NCI-H1417 (cell line): ENCODE measurements around the gene SRSF11.

Experiments
- DNase-seq, 3 experiments: peaks; one replicate each; lab custom pipeline; 2025; lab: John Stamatoyannopoulos, UW

Gene SRSF11

DNA sequence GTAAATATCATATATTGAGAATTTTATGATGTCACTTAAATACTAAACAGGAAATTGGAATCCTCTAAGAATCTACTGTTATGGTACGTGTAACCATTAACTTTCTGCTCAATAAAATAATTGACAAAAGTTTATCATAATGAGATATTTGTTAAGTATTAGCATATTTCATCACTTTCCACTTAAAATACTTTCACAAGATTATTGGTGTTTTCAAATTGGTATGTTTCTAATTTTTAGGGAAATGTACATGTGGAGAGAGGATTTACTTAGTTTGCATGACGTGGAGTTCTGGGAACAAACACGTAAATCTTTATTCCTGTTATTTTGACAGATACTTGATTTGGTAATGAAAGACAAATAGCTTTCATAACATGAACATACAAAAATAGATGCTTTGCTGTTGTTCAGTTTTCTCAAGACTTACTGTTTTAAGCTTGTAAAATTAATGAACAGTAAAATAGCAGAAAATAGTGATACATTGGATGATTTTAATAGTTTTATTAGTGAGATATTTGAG, 1.6 kb downstream of the SRSF11 start:
- DNase-seq: no peak

GRCh38 chr1:70224954-70225353, 3.8 kb downstream of the SRSF11 start:
- DNase-seq: no peak

- DNase-seq: no peak
These were observed 6.3 kb downstream of the SRSF11 start for GRCh38 chr1:70227439-70227838.

DNA sequence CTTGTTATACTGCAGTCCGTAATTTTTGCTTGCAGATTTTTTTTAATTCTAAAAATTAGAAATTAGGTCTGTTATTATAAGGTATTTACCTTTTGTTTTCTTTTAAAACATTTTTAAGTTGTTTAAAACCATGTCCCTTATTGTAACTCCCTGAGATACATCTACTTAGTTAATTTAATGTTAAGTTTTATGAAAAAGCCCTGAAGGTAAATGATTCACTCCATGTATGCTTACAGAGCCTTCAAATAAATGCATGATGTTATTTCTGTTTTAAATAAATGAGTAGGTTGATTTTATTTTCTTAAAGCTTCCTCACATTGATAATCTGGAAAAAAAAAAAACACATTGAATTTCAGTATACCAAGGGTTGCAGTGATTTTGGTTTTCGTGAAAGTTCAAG, 7.5 kb downstream of the SRSF11 start:
- DNase-seq: no peak

DNA sequence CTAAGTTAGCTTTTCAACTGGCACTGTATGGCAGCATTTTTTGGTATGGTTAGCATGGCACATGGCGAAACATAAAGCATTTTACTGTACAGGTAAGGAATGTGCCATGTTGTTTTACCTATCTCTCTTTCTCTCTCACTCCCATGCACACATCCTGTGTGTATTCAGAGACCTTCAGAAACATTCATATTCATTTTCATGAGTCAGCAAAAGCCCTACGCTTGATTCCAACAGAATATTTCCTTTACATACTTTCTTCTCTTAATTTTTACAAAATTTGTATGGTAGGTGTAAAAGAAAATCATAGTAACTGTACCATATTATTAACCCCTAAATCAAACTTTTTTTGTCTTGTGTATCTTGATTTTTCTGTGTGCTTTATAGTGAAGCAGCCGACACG, 10.3 kb downstream of the SRSF11 start:
- DNase-seq: no peak

- DNase-seq: no peak
These were observed 13.6 kb downstream of the SRSF11 start for GRCh38 chr1:70234733-70235132.

DNA sequence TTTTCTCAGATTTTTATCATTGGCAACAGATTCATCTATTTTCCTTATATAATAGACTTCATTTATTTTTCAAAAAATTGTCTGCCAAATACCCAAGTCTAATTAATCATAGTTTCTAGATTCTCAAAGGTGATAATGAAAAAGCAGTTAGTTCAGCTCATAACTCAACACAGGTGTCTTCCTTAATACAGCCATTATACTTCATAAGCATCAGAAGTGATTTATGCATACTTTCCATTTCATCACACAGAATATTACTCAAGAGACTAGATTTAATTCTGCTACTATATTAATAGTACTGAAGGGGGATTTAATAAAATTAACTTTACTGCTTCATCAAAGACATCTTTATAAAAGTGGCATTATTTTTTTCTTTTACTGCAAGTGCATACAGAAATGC, 18.8 kb downstream of the SRSF11 start:
- no peak for DNase-seq

DNA sequence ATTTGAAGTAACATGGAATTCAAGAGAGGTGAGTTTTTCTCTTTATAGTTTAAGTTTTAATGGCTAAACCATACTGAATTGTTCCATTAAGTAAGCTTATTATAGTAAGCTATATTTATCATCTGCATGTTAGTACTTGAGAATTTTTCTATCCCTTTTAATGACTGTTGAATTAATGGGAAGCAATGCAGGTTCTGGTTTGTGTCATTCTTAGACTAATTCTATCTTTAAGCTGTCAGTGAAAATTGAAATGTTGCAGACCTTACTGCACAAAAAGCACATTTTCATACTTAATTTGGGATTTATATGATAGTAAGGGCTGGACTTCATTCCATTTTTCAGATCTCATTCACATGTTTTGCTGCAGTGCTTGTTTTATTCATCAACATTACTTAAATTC, 25.9 kb downstream of the SRSF11 start:
- no peak for DNase-seq

GRCh38 chr1:70247768-70248167, 26.6 kb downstream of the SRSF11 start:
- DNase-seq: no peak

DNA sequence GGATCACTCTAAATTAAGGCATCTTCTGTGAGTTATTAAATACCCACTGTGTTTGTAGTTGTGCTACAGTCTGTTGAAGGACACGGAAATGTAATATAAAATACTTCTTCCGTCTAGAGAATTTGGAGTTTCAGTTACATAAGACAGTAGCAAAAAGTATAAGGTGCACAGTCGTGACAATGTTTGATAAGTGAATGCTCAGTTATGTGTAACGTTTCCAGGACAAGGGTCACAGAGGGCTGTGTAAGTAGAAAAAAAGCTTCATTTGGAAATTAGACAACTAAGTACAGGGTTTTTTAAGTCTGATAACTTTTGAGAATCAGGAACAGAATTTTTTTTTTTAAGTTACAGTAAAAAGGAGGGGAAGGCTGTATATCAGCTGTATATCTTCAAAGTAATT, 27.5 kb downstream of the SRSF11 start:
- no peak for DNase-seq

- no peak for DNase-seq
These were observed 35.5 kb downstream of the SRSF11 start for GRCh38 chr1:70256664-70257063.

DNA sequence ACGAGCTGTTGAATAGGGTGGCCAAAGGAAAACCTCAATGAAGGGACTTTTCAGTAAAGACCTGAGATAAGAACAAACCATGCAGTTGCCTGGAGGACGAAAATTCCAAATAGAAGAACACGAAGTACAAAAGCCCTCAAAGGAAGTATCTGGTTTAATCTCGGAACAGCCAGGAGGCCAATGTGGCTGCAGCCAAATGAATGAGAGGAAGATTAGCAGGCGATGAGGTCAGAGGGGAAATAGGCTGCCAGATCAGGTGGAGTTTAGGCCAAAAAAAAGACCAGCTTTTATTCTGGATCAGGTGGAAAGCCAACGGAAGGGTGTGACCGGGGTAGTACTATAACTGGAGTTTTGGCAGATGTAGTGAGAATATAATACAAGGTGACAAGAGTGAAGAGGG, 43.7 kb downstream of the SRSF11 start:
- DNase-seq: no peak

GRCh38 chr1:70265946-70266345, 44.8 kb downstream of the SRSF11 start:
- DNase-seq: no peak

DNA sequence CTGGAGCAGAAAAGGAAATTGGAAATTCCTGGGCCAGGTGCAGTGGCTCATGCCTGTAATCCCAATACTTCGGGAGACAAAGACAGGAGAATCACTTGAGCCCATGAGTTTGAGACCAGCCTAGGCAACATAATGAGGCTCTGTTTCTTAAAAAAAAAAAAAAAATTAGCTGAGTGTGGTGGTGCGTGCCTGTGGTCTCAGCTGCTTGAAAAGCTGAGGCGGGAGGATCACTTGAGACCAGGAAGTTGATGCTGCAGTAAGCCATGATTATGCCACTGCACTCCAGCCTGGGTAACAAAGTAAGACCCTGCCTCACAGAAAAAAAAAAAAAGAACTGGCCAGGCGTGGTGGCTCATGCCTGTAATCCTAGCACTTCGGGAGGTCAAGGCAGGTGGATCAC, 56.7 kb downstream of the SRSF11 start:
- no peak for DNase-seq

DNA sequence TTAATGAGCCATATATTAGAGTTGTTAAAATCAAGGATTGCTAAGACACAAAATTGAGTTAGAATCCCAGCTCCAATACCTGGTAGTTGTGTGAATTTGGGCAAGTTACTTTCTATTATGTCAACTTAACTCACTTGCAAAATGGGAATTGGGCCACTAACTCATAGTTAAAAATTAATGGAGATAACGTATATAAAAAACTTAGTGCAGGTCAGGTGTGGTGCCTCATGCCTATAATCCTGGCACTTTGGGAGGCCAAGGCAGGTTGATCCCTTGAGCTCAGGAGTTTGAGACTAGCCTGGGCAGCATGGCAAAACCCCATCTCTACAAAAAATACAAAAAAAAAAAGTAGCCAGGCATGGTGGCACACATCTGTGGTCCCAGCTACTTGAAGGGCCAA, 57.5 kb downstream of the SRSF11 start:
- DNase-seq: no peak

DNA sequence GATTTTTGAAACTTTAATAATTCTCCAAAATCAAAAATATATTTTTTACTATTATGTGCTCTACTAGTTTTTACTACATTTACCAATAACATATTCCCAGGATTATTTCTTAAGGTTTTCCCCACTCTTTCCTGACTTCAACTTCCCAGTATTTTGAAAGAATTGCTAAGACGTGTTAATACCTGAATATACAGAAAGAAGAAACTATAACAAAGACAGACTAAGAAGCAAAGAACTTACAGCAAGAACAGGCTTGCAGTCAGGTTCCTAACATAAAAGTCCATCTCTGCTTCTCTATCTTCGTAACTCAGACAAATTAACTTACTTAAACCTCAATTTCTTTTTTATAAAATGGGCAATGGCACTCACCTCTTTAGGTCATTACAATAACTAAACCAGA, 63.2 kb downstream of the SRSF11 start:
- DNase-seq: no peak

DNA sequence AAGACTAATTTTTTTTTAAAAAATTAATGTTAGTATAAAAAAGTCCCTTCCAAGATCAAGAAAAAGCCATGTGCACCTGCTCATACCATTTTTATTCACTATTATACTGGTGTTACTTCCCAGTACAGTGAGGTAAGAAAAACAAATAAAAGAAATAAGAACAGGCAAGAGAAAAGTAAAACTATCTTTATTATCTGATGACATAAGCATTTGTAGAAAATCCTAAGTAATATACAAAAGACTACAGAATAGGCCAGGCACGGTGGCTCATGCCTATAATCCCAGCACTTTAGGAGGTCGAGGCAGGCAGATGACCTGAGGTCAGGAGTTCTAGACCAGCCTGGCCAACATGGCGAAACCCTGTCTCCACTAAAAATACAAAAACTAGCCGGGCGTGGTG, 65.3 kb downstream of the SRSF11 start:
- DNase-seq: no peak

- DNase-seq: no peak
These were observed 67.0 kb downstream of the SRSF11 start for GRCh38 chr1:70288166-70288565.

DNA sequence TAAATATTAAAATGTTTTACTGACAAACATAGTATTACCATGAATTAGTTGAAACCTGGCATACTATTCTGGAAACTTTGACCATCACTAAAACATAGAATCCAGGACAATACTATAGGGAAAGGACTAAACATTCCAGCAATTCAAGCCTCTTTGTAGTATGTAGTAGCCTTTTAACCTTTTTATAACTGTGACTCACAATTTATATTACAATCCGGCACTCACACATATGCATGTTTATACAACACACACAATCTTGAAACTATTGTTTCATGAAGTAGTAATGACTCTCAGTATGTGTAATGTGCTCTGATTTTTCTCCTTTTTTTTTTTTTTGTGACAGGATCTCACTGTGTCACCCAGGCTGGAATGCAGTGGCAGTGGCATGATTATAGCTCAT, 69.0 kb downstream of the SRSF11 start:
- no peak for DNase-seq

GRCh38 chr1:70293186-70293843, 72.1 kb downstream of the SRSF11 start:
- no peak for DNase-seq

DNA sequence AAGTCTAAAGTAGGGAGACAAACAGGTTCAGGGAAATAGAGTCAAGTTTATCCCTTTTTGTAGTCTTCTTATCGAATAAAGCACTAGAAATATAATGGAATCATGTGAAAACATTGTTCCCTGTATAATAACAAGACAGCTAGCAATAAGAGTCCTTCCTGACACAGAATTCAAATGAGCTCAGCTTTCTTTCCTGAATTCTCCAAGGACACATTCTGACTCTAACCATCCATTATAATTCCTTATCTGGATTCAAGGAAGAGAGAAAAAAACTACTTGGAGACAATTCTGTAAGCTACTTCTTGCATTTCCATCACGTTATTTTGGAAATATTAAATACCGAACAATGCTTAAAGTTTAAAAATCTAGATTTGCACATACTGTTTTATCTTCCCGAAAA, 74.6 kb downstream of the SRSF11 start:
- no peak for DNase-seq

DNA sequence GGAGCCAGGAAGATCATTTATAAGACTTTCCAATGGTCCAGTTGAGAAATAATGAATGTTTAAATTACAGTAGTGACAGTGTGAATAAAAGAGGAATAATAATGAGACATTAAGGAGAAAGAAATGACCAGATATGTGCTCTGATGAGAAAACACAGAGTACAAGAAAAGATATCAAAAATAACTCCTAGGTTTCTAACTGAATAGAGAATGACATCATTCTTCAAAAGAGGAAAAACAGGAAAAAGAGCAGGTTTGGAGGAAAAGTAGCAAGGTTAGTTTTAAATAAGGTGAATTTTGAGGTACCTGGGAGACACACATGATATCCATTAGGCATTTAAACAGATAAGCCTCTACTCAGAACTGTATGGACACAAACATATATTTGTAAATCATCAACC, 78.3 kb downstream of the SRSF11 start:
- DNase-seq: no peak
